ENCODE measurements around the gene KLHL34.

The KLHL34 gene

DNA sequence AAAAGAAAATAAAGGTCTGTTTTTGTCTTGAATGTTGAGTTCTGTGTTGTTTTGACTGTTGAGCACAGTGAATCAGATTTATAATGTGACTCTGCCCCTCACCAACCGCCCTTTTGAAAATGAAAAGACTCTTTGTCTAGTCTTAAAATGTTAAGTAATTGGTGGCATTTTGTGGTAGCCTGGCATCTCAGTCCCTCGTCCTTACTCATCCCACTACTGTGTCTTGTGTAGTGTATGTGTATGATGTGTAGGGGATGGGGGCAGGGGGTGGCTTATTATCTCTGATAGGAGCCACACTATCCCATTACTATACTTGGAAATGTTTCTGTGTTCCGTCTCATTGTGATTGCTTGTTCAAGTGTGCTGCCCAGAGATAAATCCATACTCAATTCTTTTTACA lies 12.2 kb downstream of the KLHL34 start:
- DNase-seq, result no peak

DNA sequence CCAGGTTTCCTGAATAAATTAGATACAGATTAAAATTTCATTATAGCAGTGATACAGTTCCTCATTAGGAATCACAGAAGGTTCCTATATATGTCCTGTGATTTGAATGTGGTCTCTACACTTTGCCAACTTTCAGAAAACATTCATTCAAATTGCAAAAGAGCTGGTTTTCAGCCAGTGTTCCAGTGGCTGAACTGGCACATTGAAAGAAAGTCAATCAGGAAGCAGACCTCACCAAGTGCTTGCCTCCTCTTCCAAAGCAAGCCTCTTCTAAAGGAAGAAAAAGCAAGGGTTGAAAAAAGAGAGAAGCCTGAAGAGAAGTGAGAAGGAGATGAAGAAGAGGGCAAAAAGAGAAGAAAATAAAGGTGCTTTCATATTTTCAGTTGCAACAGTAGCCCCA lies 12.7 kb downstream of the KLHL34 start:
- DNase-seq, result no peak

DNA sequence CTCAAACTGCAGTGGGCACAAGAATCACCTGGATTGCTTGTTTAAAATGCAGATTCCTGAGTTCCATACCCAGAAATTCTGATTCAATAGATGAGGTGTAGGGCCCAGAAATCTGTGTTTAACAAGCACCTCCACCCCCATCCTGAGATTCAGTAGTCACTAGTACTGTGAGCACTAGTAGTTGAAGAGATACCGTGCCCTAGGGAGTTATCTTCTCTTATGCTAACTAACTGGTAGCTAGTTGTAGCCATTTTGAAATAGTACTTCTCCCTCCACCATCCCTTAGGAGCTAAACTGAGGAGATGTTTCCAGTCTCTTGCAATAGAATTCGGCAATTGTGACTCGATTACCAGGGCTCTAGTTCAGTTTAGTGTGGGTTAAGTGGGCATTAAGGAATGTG lies 18.4 kb downstream of the KLHL34 start:
- no peak for DNase-seq

DNA sequence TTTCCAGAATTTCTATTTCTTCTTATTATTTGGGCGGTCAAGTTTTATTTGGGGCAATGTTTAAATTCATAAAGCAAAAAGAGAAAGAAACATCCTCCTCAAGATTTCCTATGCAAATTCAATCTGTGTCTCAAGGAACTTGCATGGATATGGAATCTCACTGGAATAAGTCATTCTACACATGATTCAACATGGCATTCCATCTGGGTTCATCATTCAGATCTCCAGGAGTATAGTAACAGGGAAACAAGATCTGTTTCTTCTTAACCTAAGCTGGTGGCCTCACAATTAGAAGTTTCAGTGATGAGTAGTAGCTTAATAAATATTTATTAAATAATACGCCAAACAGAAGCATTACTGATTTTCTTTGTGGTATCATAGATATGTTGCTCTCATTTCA lies 19.8 kb downstream of the KLHL34 start:
- DNase-seq, result no peak

DNA sequence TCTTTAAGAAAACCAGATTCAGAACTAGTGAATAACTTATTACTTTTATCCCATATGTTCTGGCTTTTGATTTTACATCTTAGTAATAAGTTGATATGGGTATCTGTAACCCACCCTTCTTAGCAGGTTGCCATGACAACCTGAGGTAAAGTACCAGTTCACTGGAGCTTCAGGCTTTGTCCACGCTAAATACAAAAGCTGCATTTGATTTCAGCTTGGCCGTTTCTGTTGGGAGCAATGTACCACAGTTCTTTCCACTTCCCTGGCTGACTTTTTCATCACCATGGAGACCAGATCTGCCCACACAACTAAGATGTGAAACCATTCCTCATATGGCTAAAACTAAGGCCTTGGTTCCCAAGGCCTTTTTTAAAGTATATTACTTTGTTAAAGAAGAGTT lies 26.1 kb downstream of the KLHL34 start:
- DNase-seq, result no peak

DNA sequence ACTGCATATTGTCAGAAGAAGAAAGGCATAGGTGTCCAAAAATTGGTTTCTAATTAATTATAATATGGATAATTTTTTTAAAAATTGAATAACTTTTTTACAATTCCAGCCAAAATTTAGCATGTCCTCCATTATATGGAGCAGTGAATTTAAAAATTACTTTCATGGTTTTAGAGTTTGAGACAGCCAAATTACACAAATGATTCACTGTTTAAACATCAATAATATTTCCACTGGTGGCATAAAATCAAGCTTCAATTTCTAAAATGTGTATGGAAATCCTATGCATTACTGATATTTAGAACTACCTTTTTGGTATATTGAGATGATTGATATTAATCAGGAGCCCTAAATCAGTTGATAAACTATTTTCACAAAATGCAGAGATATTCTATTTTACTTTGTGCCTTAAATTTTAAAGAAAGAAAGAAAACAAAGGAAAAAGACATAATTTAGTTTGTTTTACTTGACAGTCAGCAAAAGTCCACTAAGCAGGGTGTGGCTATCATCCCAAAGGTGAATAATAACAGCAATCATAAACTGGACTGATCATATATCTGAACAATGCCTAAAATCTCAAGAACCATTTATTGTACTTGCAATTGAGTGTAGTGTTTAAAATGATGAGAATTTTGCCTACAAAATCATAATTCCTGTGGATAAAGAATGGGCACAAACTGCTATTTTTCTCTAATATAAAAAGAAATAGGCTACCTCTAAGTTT lies 34.2 kb downstream of the KLHL34 start:
- no peak for DNase-seq

DNA sequence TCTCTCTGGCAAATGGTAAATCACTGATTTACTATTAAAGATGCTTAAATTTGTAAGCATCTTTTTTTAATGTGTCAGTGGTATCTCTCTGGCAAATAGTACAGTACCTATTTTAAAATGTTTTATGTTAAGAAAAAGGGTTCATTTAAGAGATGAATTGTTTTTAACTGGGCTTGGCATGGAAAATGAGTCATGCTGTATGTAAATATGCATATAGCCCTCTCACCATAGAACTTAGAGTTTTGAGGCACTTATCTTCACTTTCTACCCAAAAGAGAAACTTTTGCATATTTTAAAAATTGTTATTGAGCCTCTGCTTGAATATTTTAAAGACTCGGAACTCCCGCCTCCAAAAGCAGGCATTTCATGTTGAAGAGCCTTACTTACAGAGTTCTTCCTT lies 37.9 kb downstream of the KLHL34 start:
- DNase-seq, result no peak

DNA sequence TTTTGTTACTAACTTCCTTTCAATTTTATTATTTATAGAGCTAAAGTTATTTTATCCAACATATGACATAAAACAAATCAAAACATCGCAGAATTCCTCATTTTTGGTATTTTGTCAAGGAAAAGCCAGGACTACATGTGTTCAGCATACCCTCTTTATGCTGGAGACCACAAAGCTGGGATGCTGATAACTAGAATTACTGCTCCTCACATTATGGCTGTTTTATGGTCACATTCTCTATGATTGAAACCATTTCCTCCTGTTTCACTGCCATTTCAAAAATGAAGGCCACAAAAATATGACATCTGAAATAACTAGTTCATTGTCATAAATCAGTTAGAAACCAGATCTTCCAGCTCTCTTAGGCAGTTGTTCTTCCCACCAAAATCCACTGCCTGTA lies 41.7 kb downstream of the KLHL34 start:
- no peak for DNase-seq

DNA sequence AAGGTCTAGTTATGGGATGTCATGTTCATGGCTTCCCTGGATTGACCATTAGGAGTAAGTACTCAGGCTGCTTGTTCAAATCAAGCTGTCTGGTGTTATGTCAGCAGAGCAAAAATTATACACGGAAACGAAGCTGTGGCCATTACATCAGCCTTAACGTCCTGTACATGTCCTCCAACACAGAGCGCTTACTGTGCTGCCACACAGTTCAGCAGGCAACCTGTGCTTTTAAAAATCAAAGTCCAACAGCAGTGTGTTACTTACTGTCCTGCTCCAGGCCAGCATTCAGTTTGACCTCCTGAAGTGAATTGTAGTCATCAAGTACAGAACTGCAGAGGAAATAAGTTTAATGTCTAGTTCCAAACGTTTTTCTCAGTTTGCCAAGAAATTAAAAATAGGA lies 46.0 kb downstream of the KLHL34 start:
- DNase-seq, result no peak

DNA sequence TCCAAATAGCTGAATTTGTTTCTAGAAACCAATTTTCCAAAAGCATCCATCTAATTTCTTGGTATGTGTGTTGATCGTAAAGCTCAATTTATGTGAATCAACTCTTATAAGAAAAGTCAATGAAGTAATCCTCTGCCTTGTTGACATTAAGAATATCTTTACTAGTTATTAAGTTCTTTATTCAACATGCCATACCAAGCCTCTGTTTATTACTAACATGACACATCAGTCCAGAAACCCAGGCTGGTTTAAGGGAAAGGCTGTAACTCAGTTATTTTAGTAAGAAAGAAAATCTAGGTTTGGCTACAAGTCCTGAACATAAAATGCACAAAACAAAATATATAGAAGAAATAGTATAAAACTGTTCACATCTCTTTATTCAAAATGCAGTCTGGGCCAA lies 48.0 kb downstream of the KLHL34 start:
- no peak for DNase-seq

DNA sequence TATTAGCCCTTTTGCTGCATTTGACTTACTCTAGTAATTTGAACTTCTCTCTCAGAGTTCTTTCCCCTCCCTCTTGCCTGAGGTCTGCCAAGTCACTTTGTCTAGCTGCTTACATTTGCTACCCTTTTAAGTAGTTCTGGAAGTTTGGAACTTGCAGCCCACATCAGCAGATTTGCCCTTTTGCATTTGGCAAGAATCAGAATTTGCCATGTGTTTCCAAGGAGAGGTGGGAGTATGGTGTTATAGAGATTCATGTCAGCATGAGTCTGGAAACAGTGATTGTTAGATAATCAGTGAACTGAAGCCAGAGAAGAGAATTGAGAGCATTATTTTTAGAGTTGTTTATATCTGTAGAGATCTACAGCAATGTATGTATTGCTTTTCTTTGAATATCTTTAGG lies 52.1 kb downstream of the KLHL34 start:
- DNase-seq, result no peak

Measured in NCI-H2171 (cell line).